SK-N-SH (cell line): ENCODE results near the gene CDK14.

Source experiments
- CTCF ChIP-seq: fragments of 200-600 bp; sonication (generic); IDR thresholded peaks from 2 replicates; pipeline ENCODE4 v1.6.1; 2017; ENCODE audit warnings: antibody characterized with exemption, mild to moderate bottlenecking, moderate library complexity
- FOSL2 ChIP-seq: IDR thresholded peaks from 2 replicates; pipeline ENCODE4 v1.4.0; 2012; ENCODE audit warnings: low read depth, mild to moderate bottlenecking, moderate library complexity, borderline replicate concordance
- JUND ChIP-seq: IDR thresholded peaks from 2 replicates; pipeline ENCODE4 v1.4.0; 2012
- NFIC ChIP-seq: IDR thresholded peaks from 2 replicates; pipeline ENCODE4 v1.4.0; 2012; ENCODE audit warnings: borderline replicate concordance
- POLR2AphosphoS5 ChIP-seq: IDR thresholded peaks from 2 replicates; pipeline ENCODE4 v1.6.1; 2012; ENCODE audit warnings: low read depth, low read length
- REST ChIP-seq: IDR thresholded peaks from 2 replicates; pipeline ENCODE4 v1.6.1; 2012; ENCODE audit warnings: mild to moderate bottlenecking, low read depth, low read length, moderate library complexity
- RXRA ChIP-seq: IDR thresholded peaks from 2 replicates; pipeline ENCODE4 v1.4.0; 2012; ENCODE audit warnings: low read depth, mild to moderate bottlenecking, borderline replicate concordance

GRCh38 chr7:91055219-91055618, 459.1 kb downstream of the CDK14 start:
- no peak for TF ChIP-seq REST
- TF ChIP-seq POLR2AphosphoS5: no peak
- TF ChIP-seq RXRA: no peak
- peak; percentile 37 for TF ChIP-seq CTCF
- no peak for TF ChIP-seq JUND
- no peak for TF ChIP-seq FOSL2
- TF ChIP-seq NFIC: no peak
